Ectodermal cell (in vitro differentiated cells): Measurements from ENCODE around the gene CASK.

Experiments
- H3K27ac ChIP-seq: 2 replicates; pipeline ENCODE4 v1.7.0; 2013; ENCODE audit warnings: mild to moderate bottlenecking, low read depth, low read length; ENCODE audit not compliant: insufficient read depth, poor library complexity, severe bottlenecking
- H3K27me3 ChIP-seq: 2 replicates; pipeline ENCODE4 v1.7.0; 2013; ENCODE audit warnings: mild to moderate bottlenecking, low read length; ENCODE audit not compliant: insufficient read depth, control insufficient read depth, poor library complexity, severe bottlenecking
- H3K36me3 ChIP-seq: one replicate; pipeline ENCODE4 v1.7.0; 2013; ENCODE audit warnings: low read length; ENCODE audit not compliant: control insufficient read depth, insufficient read depth
- H3K4me1 ChIP-seq: one replicate; pipeline ENCODE4 v1.7.0; 2013; ENCODE audit warnings: low read length; ENCODE audit not compliant: control insufficient read depth, insufficient read depth
- H3K4me3 ChIP-seq: 2 replicates; pipeline ENCODE4 v1.7.0; 2013; ENCODE audit warnings: low read depth, low read length, control low read depth; ENCODE audit not compliant: insufficient read depth
- H3K9me3 ChIP-seq: 2 replicates; pipeline ENCODE4 v1.7.0; 2013; ENCODE audit warnings: mild to moderate bottlenecking, low read length, moderate library complexity; ENCODE audit not compliant: control insufficient read depth
- whole genome bisulfite sequencing, 2 experiments: methylation state at CpG; one replicate each; pipeline ENCODE4 v1.1.7; 2013; ENCODE audit warnings: missing lambda C conversion rate in 2 of 2; 5-methylcytosine and 5-hydroxymethylcytosine counted together

CASK gene

DNA sequence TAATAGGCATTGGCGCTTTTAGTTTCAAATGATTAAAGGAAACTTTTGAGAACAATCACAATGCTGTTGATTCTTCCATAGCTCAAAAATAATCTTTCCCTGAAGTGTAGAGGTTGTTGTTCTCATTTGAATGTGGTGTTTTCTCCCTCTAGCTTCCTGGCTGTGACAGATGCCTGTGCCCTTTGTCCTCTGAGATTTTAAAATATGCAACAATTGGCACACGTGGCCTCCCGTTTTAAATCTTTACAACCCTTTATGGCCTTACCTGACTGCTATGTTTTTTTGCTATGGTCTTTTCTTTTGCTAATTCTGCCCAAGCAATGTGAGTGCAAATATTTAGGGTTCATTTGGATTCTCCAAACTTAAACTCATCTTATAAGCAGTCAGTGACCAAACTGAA, 22.9 kb upstream of the CASK start:
- Histone ChIP-seq H3K27ac (no peak overlapping the region), H3K9me3 (no peaks in the 10 kb centered on the region), H3K4me1 (peaks cover 3% of the 10 kb centered on the region), H3K4me3 (no peak overlapping the region), H3K36me3 (no peaks in the 10 kb centered on the region), H3K27me3 (no peaks in the 10 kb centered on the region)
- 28 to 31% methylated on average over 2 to 3 of the region's 3 CpGs for WGBS, 2 experiments

DNA sequence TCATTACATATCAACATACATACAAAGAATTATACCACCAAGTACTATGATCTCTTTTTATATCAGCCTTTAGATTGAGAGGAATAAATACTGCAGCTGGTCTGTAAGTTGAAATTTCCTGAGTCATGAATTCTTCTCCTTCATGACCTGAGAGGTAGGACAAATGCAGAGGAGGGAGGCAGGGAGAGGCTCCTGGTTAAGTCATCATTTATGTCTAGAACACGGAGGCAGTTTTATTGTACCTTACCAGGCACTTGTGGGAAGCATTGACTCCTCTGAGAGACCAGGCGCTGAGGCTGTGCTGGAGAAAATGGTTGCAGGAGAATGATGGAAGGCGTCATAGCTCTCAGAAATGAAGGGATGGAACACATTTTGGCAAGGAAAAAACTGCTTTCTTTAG, 12.5 kb upstream of the CASK start:
- H3K4me1 ChIP-seq, result no peaks in the 10 kb centered on the region
- no peak overlapping the region for H3K4me3 ChIP-seq
- H3K9me3 ChIP-seq, result no peaks in the 10 kb centered on the region
- WGBS, 2 experiments, result 89 to 91% methylated on average over 3 of the region's 3 CpGs
- H3K36me3 ChIP-seq, result no peaks in the 10 kb centered on the region
- H3K27me3 ChIP-seq, result no peaks in the 10 kb centered on the region
- H3K27ac ChIP-seq, result no peak overlapping the region

DNA sequence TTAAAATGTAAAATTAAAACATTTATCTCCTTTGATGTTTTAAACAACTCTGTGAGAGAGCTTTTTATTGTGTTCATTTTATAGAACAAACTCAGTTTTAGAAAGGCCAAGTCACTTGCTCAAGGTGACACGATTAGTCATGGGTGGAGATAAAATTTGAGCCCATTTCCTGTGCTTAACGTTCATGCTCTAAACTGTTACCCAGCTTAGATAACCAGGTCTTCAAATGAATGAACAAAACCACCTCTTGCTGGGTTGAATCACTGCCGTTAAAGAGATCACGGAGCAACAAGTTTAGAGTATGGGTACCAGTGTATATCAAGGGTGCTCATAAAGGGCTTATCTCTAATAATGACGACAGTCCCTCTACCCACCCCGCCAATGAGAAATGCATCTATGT, 10.2 kb upstream of the CASK start:
- Histone ChIP-seq H3K27ac (no peak overlapping the region), H3K4me3 (no peak overlapping the region), H3K9me3 (no peaks in the 10 kb centered on the region), H3K27me3 (no peaks in the 10 kb centered on the region), H3K36me3 (no peaks in the 10 kb centered on the region), H3K4me1 (no peaks in the 10 kb centered on the region)
- WGBS, 2 experiments, result 90 to 91% methylated on average over 4 to 6 of the region's 6 CpGs

DNA sequence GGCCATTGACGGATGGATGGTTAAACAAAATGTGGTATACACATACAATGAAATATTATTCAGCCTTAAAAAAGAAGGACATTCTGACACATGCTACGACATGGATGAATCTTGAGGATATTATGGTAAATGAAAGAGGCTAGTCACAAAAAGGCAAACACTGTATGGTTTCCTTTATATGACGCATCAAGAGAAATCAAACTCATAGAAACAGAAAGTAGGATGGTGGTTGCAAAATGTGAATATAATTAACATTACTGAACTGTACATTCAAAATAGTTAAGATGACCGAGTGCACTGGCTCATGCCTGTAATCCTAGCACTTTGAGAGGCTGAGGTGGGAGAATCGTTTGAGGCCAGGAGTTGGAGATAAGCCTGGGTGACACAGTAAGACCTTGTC, 9.5 kb upstream of the CASK start:
- Histone ChIP-seq H3K9me3 (no peaks in the 10 kb centered on the region), H3K36me3 (no peaks in the 10 kb centered on the region), H3K27me3 (no peaks in the 10 kb centered on the region), H3K4me1 (no peaks in the 10 kb centered on the region), H3K4me3 (no peak overlapping the region), H3K27ac (no peak overlapping the region)
- 95 to 100% methylated on average over 2 to 3 of the region's 5 CpGs for WGBS, 2 experiments

DNA sequence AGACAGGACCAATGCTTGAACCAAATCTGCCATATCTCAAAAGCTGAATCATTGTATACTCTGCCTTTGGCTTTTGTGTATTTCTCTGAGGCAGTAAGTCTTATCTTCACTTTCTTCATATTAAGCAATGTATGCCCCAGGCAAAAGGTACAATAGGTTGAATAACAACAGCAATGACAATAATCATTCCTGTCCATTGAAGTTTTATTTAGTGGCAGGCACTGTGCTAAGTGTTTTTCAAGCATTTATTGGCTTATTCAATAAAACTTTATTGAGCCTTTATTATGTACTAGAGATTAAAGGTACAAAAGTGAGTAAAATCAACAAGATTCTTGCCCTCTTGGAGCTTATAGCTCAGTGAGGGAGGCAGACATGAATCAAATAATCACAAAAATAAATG, 8.2 kb upstream of the CASK start:
- Histone ChIP-seq H3K4me3 (no peak overlapping the region), H3K27ac (no peak overlapping the region), H3K9me3 (no peaks in the 10 kb centered on the region), H3K27me3 (no peaks in the 10 kb centered on the region), H3K36me3 (no peaks in the 10 kb centered on the region), H3K4me1 (no peaks in the 10 kb centered on the region)

DNA sequence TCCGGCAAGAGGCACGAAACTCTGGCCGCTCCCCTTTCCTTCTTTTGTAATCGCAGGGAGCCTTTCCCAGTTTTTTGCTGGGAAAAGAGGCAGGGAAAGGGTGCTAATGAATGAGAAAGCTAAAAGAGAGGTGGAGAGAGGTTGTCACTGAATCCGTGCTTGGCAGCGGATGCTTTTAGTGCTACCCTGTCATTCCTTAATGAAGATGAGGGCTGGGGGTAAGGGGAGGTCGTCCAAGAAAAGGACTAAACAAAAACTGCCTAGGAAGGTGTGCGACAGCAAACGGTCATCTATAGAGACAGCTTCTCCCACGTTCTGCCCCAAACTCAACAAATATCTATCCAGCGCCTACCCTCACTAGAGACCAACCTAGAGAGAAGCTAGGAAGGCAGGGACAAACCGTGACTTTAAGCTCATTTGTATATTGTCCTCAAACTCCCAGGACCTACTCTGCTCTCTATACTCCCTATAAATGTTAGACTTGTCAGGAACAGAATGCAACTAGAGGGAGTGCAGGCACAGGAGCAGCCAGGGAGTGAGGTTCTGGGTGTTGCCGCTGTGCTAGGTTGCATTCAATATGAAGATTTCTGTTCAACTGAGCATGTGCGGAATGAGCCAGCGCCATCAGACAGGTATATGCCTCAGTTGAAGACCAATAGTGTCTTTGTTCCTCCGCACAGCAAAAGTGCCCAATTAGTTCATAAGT, 777 bp upstream of the CASK start:
- Histone ChIP-seq H3K36me3 (no peaks in the 10 kb centered on the region), H3K27me3 (no peaks in the 10 kb centered on the region), H3K27ac (peak overlapping the region; percentile 77), H3K4me3 (peak overlapping the region; percentile 70), H3K4me1 (no peaks in the 10 kb centered on the region), H3K9me3 (no peaks in the 10 kb centered on the region)
- WGBS, 2 experiments, result 10 to 11% methylated on average over 15 to 16 of the region's 16 CpGs

DNA sequence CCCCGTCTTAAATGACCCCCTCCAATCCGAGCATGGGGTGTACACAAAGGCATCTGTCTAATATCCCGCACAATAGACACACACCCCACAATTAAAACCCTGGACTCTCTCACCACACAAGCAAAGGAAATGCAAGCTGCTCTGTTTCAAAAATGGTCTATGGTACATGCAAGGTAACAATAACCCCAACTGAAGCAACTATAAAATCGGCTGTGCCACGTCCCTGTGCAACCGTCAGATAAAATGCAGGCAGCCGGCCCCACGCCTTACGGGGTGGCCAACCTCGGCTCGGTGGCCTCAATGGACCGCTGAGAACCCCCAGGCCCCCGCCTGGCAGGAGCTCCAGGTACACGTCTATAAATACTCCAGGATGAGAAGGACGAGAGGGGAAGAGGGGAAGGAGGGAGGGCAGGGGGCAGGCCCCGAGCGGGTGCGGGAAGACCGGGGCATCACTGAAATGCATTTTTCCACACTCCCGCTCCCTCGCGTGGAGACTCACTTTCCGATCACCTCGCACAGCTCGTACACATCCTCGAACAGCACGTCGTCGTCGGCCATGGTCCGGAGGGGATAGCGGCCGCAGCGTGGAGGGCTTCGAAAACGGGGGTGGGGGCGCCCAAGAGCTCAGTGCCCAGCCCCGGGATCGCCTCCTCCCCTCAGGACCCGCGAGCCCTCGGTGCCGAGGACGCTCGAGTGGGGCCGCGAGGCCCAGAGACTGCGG, 763 bp downstream of the CASK start:
- WGBS, 2 experiments, result 1% methylated on average over 48 of the region's 48 CpGs
- no peaks in the 10 kb centered on the region for H3K36me3 ChIP-seq
- no peaks in the 10 kb centered on the region for H3K9me3 ChIP-seq
- no peak overlapping the region for H3K27ac ChIP-seq
- no peaks in the 10 kb centered on the region for H3K4me1 ChIP-seq
- peak overlapping the region; percentile 70 for H3K4me3 ChIP-seq
- no peaks in the 10 kb centered on the region for H3K27me3 ChIP-seq

DNA sequence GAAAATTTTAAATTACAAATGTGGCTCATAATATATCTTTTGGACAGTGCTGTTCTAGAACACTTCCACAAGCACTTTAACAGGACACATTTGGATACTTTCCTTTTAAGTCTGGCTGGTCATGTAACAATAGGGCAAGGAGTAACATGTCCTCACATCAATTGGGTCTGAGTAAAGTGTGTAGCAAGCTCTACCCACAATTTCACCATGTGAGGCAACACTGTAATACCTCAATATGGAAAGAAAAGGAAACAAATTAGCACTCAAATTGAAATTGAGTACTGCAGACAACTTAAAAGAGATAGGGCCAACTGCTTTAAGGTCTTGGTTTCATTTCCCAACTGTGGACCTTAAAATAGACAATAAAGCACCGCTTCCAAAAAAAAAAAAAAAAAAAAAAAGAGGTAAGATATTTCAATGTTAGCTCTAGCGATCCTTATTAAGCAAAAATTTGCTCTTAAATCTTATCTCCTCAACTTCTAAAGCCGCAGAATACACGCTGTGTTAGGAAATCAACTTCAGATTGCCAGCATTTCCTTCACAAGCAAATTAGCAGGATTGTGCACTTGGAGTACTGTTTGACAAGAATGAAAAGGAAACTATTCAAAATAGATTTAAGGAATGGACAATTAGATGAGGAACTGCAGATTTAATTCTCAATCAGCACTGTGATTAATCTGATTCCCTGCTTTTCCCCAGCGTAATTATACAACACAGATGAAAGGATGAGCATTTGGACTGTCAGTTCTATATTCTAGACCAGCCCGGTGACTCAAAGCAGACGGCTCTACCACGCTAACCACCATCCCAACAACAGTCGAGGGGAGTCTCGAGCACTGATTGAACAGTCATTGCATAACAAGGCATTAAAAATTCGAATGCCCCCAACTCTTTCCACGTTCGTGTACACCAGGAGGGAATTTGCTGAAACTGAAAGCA, 1.6 kb downstream of the CASK start:
- H3K36me3 ChIP-seq, result no peaks in the 10 kb centered on the region
- 2 to 6% methylated on average over 12 of the region's 13 CpGs for WGBS, 2 experiments
- H3K27me3 ChIP-seq, result no peaks in the 10 kb centered on the region
- no peaks in the 10 kb centered on the region for H3K9me3 ChIP-seq
- no peak overlapping the region for H3K27ac ChIP-seq
- peak overlapping the region; percentile 70 for H3K4me3 ChIP-seq
- H3K4me1 ChIP-seq, result no peaks in the 10 kb centered on the region

DNA sequence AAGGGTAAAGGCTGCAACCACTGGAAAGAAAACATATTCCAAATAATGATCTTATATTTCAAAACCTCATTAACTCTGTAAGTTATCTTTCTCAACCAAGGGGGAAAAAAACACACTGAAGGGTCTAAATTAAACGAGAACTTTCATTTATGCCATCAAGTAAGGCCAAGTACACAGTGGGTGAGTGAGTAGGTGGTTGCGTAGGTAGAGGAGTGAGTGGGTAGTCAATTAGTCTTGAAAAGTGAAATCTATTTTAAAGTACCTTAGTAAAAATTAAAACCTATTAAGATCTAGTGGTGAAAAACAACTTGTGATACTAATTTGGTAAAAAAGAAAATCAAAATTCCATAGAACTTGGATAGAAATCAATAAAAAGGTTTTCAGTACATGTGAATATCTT, 3.5 kb downstream of the CASK start:
- Histone ChIP-seq H3K27ac (no peak overlapping the region), H3K4me3 (no peak overlapping the region), H3K9me3 (no peaks in the 10 kb centered on the region), H3K27me3 (no peaks in the 10 kb centered on the region), H3K36me3 (no peaks in the 10 kb centered on the region), H3K4me1 (no peaks in the 10 kb centered on the region)
- 93% methylated on average over 1 of the region's 2 CpGs; no CpG with 5 or more reads in 1 of the 2 experiments for WGBS, 2 experiments

DNA sequence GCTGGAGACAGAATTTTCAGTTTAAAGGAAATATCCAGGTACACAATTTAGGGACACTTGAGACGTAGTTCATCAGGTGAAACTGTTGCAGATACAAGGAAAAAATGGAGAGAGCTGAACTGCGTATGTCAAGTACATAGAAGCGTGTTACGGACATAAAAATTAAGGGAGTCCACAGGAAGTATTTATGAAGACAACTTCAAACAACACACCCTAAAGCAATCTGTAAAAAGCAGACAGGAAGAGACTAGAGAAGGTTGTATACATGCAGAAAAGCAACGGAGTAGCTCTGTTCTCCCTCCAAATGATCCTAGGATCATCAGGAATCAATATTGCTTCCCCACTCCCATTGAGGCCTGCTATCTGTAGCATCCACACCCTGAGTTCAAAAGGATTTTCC, 5.8 kb downstream of the CASK start:
- H3K27ac ChIP-seq, result no peak overlapping the region
- no peaks in the 10 kb centered on the region for H3K9me3 ChIP-seq
- H3K4me3 ChIP-seq, result no peak overlapping the region
- no peaks in the 10 kb centered on the region for H3K36me3 ChIP-seq
- H3K27me3 ChIP-seq, result no peaks in the 10 kb centered on the region
- 85 to 87% methylated on average over 3 to 5 of the region's 5 CpGs for WGBS, 2 experiments
- no peaks in the 10 kb centered on the region for H3K4me1 ChIP-seq
